Progenitor cell of endocrine pancreas (in vitro differentiated cells): ENCODE results near the gene SLC35F3. TPM values are rescaled to one million over a fixed set of nuclear protein-coding genes. Genes with fewer than 3 reads are reported as not detected.

Experiments used
- DNase-seq: peaks from one replicate; pipeline ENCODE4 v3.0.0; 2021; ENCODE audit warnings: low spot score; ENCODE audit not compliant: unreplicated experiment
- H3K27ac Mint-ChIP-seq: 2 replicates; pipeline ENCODE4 v1.8.0; 2021; ENCODE audit warnings: mild to moderate bottlenecking, moderate library complexity, mixed read lengths
- H3K27me3 Mint-ChIP-seq: 2 replicates; pipeline ENCODE4 v1.8.0; 2021; ENCODE audit warnings: mixed read lengths
- H3K36me3 Mint-ChIP-seq: 2 replicates; pipeline ENCODE4 v1.8.0; 2022; ENCODE audit warnings: mixed read lengths; ENCODE audit not compliant: insufficient read depth
- H3K4me1 Mint-ChIP-seq: 2 replicates; pipeline ENCODE4 v1.8.0; 2021; ENCODE audit warnings: low read depth, mixed read lengths
- H3K4me3 Mint-ChIP-seq: 2 replicates; pipeline ENCODE4 v1.8.0; 2021; ENCODE audit warnings: low read depth, mild to moderate bottlenecking, moderate library complexity, mixed read lengths
- H3K9me3 Mint-ChIP-seq: 2 replicates; pipeline ENCODE4 v1.8.0; 2021; ENCODE audit warnings: low read depth, mixed read lengths
- total RNA-seq: library from RNA; stranded (reverse); gene quantifications from 2 replicates; pipeline ENCODE4 v1.2.1, GENCODE V29; 2021
- TF ChIP-seq, protein P1 (sequence below): fragments of 200-600 bp; sonication (generic); IDR thresholded peaks from one replicate; pipeline ENCODE4 v1.5.0; 2021; ENCODE audit warnings: antibody characterized with exemption, mild to moderate bottlenecking; ENCODE audit not compliant: unreplicated experiment

SLC35F3 gene
- total RNA-seq, 1 donor from 2014 or later, result 0.74 TPM

DNA sequence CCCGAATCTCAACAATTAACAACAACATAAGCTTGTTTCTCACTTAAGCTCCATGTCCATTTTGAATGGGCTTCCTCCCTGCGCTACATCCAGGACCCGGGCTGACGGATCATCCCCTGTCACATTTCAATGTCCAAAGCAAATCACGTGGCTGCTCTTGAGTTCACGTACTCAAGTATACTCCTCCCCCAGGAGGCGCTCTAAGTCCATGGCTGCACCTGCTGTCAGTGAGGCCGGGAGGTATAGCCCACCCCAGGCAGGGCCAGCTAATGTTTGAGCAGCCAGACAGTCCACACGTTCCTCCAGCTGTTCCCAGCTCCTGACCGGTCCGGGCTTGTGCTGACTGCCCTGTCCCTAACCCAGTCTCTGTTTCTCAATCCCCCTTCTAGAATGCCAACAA is 220.8 kb downstream of the SLC35F3 start:
- peak; percentile 52 for DNase-seq
- no peak overlapping the region for H3K27ac Mint-ChIP-seq
- H3K36me3 Mint-ChIP-seq, result no peaks in the 10 kb centered on the region
- peaks cover 6% of the 10 kb centered on the region for H3K4me1 Mint-ChIP-seq
- peaks cover 13% of the 10 kb centered on the region for H3K27me3 Mint-ChIP-seq
- TF ChIP-seq, protein P1, sequence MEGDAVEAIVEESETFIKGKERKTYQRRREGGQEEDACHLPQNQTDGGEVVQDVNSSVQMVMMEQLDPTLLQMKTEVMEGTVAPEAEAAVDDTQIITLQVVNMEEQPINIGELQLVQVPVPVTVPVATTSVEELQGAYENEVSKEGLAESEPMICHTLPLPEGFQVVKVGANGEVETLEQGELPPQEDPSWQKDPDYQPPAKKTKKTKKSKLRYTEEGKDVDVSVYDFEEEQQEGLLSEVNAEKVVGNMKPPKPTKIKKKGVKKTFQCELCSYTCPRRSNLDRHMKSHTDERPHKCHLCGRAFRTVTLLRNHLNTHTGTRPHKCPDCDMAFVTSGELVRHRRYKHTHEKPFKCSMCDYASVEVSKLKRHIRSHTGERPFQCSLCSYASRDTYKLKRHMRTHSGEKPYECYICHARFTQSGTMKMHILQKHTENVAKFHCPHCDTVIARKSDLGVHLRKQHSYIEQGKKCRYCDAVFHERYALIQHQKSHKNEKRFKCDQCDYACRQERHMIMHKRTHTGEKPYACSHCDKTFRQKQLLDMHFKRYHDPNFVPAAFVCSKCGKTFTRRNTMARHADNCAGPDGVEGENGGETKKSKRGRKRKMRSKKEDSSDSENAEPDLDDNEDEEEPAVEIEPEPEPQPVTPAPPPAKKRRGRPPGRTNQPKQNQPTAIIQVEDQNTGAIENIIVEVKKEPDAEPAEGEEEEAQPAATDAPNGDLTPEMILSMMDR, result peak; percentile 70
- no peaks in the 10 kb centered on the region for H3K9me3 Mint-ChIP-seq
- H3K4me3 Mint-ChIP-seq, result no peak overlapping the region

GRCh38 chr1:234125714-234126113 is 221.2 kb downstream of the SLC35F3 start:
- TF ChIP-seq, protein P1, result no peak
- Mint-ChIP-seq H3K36me3 (no peaks in the 10 kb centered on the region), H3K27ac (no peak overlapping the region), H3K4me1 (peaks cover 4% of the 10 kb centered on the region), H3K9me3 (no peaks in the 10 kb centered on the region), H3K4me3 (no peak overlapping the region), H3K27me3 (peaks cover 13% of the 10 kb centered on the region)
- no peak for DNase-seq

GRCh38 chr1:234127026-234127671 is 222.7 kb downstream of the SLC35F3 start:
- no peak overlapping the region for H3K27ac Mint-ChIP-seq
- no peak overlapping the region for H3K4me3 Mint-ChIP-seq
- H3K9me3 Mint-ChIP-seq, result no peaks in the 10 kb centered on the region
- DNase-seq, result no peak
- TF ChIP-seq, protein P1, result no peak
- peaks cover 4% of the 10 kb centered on the region for H3K4me1 Mint-ChIP-seq
- no peaks in the 10 kb centered on the region for H3K36me3 Mint-ChIP-seq
- H3K27me3 Mint-ChIP-seq, result peaks cover 13% of the 10 kb centered on the region

DNA sequence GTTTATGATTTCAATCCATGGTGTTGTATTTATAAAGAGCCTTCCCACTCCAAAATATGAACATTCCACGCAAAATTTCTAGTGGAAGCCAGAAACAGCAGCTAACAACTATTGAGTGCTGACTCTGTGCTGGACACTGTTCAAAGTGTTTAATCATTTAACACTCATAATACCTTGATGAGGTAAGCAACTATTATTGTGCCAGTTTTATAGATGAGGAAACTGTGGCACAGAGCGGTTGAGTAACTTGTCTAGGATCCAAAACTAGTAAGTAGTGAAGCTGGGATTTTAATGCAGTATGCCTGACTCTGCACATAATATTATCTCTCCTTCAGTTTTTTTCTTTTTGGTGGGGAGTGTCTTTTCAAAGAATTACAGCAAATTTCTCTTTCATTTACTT is 228.3 kb downstream of the SLC35F3 start:
- TF ChIP-seq, protein P1, result no peak

GRCh38 chr1:234134878-234135277 is 230.4 kb downstream of the SLC35F3 start:
- H3K9me3 Mint-ChIP-seq, result no peaks in the 10 kb centered on the region
- peaks cover 9% of the 10 kb centered on the region for H3K27me3 Mint-ChIP-seq
- no peak for DNase-seq
- TF ChIP-seq, protein P1, result no peak
- H3K4me1 Mint-ChIP-seq, result no peaks in the 10 kb centered on the region
- no peak overlapping the region for H3K4me3 Mint-ChIP-seq
- H3K27ac Mint-ChIP-seq, result no peak overlapping the region
- no peaks in the 10 kb centered on the region for H3K36me3 Mint-ChIP-seq

More for the DNA sequence above, 228.3 kb downstream of the SLC35F3 start:
- Mint-ChIP-seq H3K4me3 (no peak overlapping the region), H3K27me3 (peaks cover 9% of the 10 kb centered on the region), H3K4me1 (no peaks in the 10 kb centered on the region), H3K36me3 (no peaks in the 10 kb centered on the region), H3K9me3 (no peaks in the 10 kb centered on the region), H3K27ac (no peak overlapping the region)
- DNase-seq, result no peak
